ENCODE data around the gene STK24.

Gene STK24

DNA sequence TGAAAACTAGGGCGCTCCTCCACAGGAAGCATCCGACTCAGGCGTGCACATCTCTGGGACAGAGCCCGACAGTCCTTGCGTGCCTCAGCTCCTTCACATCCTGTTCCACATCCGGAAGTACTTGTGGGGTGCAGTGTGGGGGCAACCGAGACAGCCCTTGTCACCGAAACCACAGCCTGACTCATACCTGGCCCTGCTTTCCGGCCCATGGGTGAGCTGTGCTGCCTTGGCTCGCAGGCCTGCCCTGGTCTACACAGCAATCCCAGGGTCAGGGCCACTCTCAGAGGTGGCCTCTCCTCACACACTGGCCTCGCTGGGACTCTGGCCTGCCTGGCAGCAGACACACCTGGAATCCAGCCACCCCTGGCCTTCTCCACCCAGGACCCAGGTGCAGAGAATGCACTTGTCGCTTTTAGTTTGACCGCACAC lies 100.4 kb downstream of the STK24 start:
- DNase-seq (ENCODE audit: extremely low read depth in 1 of 2, low read depth in 1 of 2), result peak; percentile 67 to 74

DNA sequence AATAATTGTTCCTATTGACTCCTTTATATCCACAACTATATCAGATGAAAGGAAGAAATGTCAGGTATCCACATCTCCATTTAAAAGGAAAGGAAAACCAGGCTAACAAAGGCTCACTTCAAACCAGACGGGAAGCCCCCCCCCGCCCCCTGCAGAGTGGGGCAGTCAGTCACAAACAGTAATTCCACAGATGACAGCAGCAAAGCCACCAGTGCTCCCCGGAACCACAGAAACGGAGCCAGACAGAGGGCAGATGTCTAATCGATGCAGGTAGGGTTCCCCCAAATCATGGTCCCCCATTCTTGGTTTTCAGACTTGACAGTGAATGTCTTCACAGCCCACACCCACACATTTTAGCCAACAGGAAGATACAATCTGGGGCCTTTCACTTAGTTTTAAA lies 100.8 kb downstream of the STK24 start:
- peak; percentile 22 to 40 for DNase-seq (ENCODE audit: extremely low read depth in 1 of 2, low read depth in 1 of 2)

DNA sequence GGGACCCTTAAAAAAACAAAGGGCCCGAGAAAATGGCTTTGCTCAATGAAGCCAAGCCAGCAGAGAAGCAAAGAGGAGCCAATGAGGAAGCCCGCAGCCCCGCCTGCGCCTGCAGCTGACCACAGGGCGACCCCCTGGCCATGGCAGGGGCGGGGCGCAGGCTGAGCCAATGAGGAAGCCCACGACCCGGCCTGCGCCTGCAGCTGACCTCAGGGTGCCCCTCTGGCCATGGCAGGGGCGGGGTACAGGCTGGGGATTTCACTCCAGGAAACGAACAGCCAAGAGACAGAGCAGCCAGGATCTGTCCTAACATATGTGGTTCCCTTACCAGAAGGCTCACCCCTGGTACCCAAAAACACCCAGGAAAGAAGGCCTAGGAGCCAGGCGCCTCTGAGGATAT lies 101.4 kb downstream of the STK24 start:
- no peak for DNase-seq (ENCODE audit: extremely low read depth in 1 of 2, low read depth in 1 of 2)

GRCh38 chr13:98474761-98475160 lies 102.1 kb downstream of the STK24 start:
- no peak for DNase-seq (ENCODE audit: extremely low read depth in 1 of 2, low read depth in 1 of 2)

DNA sequence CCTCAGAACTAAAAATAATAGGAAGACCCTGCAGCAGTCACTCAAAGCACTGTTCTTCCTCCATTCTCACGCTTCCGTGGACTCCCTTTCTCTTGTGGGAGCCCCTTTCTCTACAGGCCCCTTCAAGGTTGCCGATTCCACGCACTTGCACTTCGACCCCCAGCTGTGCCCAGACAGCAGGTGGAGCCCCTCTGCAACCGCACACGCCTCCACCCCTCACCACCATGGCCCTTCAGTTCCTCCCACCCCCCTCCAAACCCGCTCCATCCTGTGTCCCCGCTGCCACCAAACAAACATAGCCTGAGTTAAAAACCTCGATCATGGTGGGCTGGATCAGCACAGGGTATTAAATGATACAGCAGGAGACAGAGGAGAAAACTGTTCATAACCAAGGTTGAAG lies 102.6 kb downstream of the STK24 start:
- no peak for DNase-seq (ENCODE audit: extremely low read depth in 1 of 2, low read depth in 1 of 2)

DNA sequence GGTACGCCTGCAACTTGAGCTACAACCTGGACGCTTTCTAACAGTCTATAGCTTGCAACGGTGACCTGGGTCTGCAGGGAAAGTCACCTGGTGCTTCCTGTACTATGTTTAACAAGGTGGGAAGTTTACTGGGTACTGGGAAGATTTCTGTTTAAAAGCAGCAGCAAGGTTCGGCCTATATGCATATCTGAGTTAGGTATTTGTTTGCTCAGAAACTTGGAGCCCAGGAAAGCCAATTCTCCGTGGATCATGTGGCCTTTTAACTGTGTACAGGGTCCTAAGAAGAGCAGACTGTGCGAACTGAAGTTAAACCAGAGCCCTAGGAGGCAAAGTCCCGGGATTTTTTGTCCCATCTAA lies 103.1 kb downstream of the STK24 start:
- DNase-seq (ENCODE audit: extremely low read depth in 1 of 2, low read depth in 1 of 2), result no peak

GRCh38 chr13:98473135-98473787 lies 103.6 kb downstream of the STK24 start:
- DNase-seq (ENCODE audit: extremely low read depth in 1 of 2, low read depth in 1 of 2), result no peak

- DNase-seq (ENCODE audit: extremely low read depth in 1 of 2, low read depth in 1 of 2), result no peak
Measured at GRCh38 chr13:98471934-98472333, 105.0 kb downstream of the STK24 start.

GRCh38 chr13:98470920-98471319 lies 106.0 kb downstream of the STK24 start:
- no peak for DNase-seq (ENCODE audit: extremely low read depth in 1 of 2, low read depth in 1 of 2)

GRCh38 chr13:98468929-98469328 lies 108.0 kb downstream of the STK24 start:
- no peak for DNase-seq (ENCODE audit: extremely low read depth in 1 of 2, low read depth in 1 of 2)

- DNase-seq (ENCODE audit: extremely low read depth in 1 of 2, low read depth in 1 of 2), result no peak
Measured at GRCh38 chr13:98468361-98468760, 108.5 kb downstream of the STK24 start.

GRCh38 chr13:98467263-98467985 lies 109.5 kb downstream of the STK24 start:
- no peak for DNase-seq (ENCODE audit: extremely low read depth in 1 of 2, low read depth in 1 of 2)

DNA sequence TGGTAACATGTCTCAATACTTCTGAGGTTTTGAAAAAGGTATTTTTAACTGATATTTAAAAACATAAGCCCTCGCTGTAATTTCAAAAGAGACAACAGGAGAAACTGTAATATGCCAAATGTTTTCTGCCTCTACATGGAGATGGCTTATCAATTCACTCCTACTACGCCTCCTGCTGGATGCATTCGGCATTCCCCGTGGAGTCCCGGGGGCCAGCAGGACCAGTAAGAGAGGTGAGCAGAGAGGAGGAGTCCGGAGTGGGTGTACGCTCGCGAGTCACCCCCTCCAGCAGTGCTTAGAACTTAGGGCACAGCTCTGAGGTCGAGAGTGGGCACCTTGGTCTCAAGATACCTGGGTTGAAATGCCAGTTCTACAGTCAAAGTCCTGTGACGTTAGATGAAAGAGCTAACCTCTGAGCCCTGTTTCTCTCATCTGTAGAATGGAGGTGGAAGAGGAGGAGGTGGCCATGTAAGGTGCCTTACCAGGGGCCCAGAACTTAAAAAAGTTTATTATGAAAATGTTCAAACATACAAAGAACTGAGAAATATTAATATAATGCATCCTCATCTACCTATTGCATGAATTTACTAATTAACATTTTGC lies 110.2 kb downstream of the STK24 start:
- DNase-seq (ENCODE audit: extremely low read depth in 1 of 2, low read depth in 1 of 2), result no peak

DNA sequence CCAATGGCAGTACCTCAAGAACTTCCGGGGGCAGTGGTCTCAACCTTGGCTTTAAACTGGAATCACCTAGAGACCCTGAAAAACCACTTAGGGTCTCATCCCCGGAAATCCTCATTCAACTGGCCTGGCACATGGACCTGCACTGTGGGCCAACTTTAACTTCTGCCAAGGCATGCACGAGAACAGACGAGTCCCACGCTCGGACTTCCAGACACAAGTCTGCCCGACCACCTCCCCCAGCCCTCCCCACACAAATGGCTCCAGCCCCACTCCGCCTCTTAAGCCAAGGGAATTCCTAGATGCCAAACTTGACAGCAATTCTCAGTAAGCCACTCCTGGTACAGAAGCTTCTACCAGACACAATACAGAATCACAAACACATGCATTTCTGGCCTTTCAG lies 114.0 kb downstream of the STK24 start:
- no peak for DNase-seq (ENCODE audit: extremely low read depth in 1 of 2, low read depth in 1 of 2)

GRCh38 chr13:98462241-98462882 lies 114.5 kb downstream of the STK24 start:
- no peak for DNase-seq (ENCODE audit: extremely low read depth in 1 of 2, low read depth in 1 of 2)

DNA sequence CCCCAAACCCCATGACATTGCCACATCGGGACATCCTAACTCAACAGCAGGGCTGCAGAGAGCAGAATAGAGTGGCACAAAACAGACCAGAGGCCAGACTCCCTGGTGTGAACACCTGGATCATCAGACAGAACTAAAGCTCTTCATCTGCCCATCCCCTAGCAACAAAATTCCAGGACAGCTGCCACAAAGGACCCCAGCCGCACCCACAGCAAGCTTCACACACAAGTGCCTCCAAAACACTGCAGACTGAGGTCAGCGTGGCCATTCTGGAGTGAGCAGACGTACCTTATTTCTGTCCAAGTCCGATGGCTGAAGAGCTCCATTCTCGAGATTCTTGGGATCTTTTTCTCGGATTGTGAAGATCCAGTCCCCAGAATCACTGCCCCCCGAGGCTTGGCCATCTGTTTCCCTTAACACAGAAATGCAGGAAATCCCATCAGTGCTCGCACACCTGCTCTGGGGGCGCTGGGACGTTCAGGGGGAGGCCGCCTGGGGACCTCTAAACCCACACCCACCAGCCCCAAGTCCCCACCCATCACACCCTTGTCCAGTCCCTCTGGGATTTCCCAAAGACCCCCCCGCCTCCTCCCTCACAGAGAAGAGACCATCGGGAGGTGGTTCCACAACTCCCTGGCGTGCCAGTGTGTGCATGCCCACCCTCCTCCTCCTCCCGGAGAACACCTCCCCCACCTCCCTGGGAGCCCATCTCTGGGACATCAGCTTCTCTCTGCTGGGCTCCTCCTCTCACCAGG lies 115.2 kb downstream of the STK24 start:
- DNase-seq (ENCODE audit: extremely low read depth in 1 of 2, low read depth in 1 of 2), result no peak

DNA sequence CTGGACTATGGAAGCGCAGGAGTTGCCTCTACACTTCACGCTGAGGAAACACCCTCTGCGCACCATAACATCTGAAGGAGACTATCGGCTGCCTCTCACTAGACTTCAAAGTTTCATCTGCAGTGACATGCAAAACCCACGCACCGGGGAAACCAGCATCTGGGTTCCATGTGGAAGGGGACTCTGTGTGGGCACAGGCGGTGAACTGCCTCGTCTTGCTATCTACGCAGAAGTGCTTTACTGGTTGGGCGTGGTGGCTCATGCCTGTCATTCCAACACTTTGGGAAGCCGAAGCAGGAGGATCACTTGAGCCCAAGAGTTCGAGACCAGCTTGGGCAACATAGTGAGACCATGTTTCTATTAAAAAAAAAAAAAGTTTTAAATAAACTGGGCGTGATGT lies 116.4 kb downstream of the STK24 start:
- no peak for DNase-seq (ENCODE audit: extremely low read depth in 1 of 2, low read depth in 1 of 2)

GRCh38 chr13:98459721-98460370 lies 117.1 kb downstream of the STK24 start:
- DNase-seq (ENCODE audit: extremely low read depth in 1 of 2, low read depth in 1 of 2), result no peak

GRCh38 chr13:98459171-98459681 lies 117.7 kb downstream of the STK24 start:
- no peak for DNase-seq (ENCODE audit: extremely low read depth in 1 of 2, low read depth in 1 of 2)

- no peak for DNase-seq (ENCODE audit: extremely low read depth in 1 of 2, low read depth in 1 of 2)
Measured at GRCh38 chr13:98458431-98458830, 118.5 kb downstream of the STK24 start.
